Duodenal mucosa (tissue), 2 donors: ENCODE measurements around the gene SGK2.
A peak's percentile ranks its signal among the peaks of the same experiment; 100 is the strongest.

Experiments used
- H3K27ac ChIP-seq: one replicate; pipeline ENCODE4 v1.7.0; 2013; ENCODE audit warnings: low read depth, low read length
- H3K27me3 ChIP-seq, 2 donors: one replicate each; pipeline ENCODE4 v1.7.0; 2013; ENCODE audit warnings: low read length in 2 of 2, control low read depth in 1 of 2; ENCODE audit not compliant: insufficient read depth in 2 of 2, control insufficient read depth in 1 of 2
- H3K36me3 ChIP-seq, 2 donors: one replicate each; pipeline ENCODE4 v1.7.0; 2013; ENCODE audit warnings: low read length in 2 of 2, control low read depth in 1 of 2; ENCODE audit not compliant: insufficient read depth in 2 of 2, control insufficient read depth in 1 of 2
- H3K4me1 ChIP-seq, 2 donors: one replicate each; pipeline ENCODE4 v1.7.0; 2013; ENCODE audit warnings: low read length in 2 of 2, control low read depth in 1 of 2; ENCODE audit not compliant: insufficient read depth in 2 of 2, control insufficient read depth in 1 of 2
- H3K4me3 ChIP-seq, 2 donors: one replicate each; pipeline ENCODE4 v1.7.0; 2013; ENCODE audit warnings: low read length in 2 of 2, low read depth in 1 of 2
- H3K9ac ChIP-seq, 2 donors: one replicate each; pipeline ENCODE4 v1.7.0; 2013; ENCODE audit warnings: low read length in 2 of 2, low read depth in 1 of 2
- H3K9me3 ChIP-seq, 2 donors: one replicate each; pipeline ENCODE4 v1.7.0; 2013; ENCODE audit warnings: low read length in 2 of 2, control low read depth in 1 of 2; ENCODE audit not compliant: control insufficient read depth in 1 of 2

The SGK2 gene

GRCh38 chr20:43542674-43543073 is 16.2 kb upstream of the SGK2 start:
- Histone ChIP-seq H3K27me3 (no peaks in the 10 kb centered on the region), H3K27ac (no peak overlapping the region), H3K9ac (no peak overlapping the region), H3K9me3 (no peaks in the 10 kb centered on the region), H3K36me3 (peaks cover 0 to 6% of the 10 kb centered on the region in 2 donors), H3K4me1 (peaks cover 0 to 4% of the 10 kb centered on the region in 2 donors), H3K4me3 (no peak overlapping the region)

- no peak overlapping the region for H3K9ac ChIP-seq
Observed at GRCh38 chr20:43543138-43543537, 15.7 kb upstream of the SGK2 start.

GRCh38 chr20:43544501-43544900 is 14.3 kb upstream of the SGK2 start:
- H3K27ac ChIP-seq, result no peak overlapping the region
- no peak overlapping the region for H3K9ac ChIP-seq
- peaks cover 0 to 6% of the 10 kb centered on the region in 2 donors for H3K36me3 ChIP-seq
- peaks cover 4 to 5% of the 10 kb centered on the region in 2 donors for H3K4me1 ChIP-seq
- no peaks in the 10 kb centered on the region for H3K27me3 ChIP-seq
- no peaks in the 10 kb centered on the region for H3K9me3 ChIP-seq
- H3K4me3 ChIP-seq, result no peak overlapping the region

More at GRCh38 chr20:43543138-43543537, 15.7 kb upstream of the SGK2 start:
- Histone ChIP-seq H3K27ac (no peak overlapping the region), H3K4me1 (peaks cover 0 to 4% of the 10 kb centered on the region in 2 donors), H3K9me3 (no peaks in the 10 kb centered on the region), H3K4me3 (no peak overlapping the region), H3K36me3 (peaks cover 0 to 6% of the 10 kb centered on the region in 2 donors), H3K27me3 (no peaks in the 10 kb centered on the region)

- no peaks in the 10 kb centered on the region for H3K9me3 ChIP-seq
- no peak overlapping the region for H3K27ac ChIP-seq
- no peak overlapping the region for H3K4me3 ChIP-seq
- no peaks in the 10 kb centered on the region for H3K27me3 ChIP-seq
- H3K9ac ChIP-seq, result no peak overlapping the region
- H3K4me1 ChIP-seq, result peaks cover 18 to 19% of the 10 kb centered on the region in 2 donors
- no peaks in the 10 kb centered on the region for H3K36me3 ChIP-seq
Observed at GRCh38 chr20:43545837-43546578, 12.8 kb upstream of the SGK2 start.

DNA sequence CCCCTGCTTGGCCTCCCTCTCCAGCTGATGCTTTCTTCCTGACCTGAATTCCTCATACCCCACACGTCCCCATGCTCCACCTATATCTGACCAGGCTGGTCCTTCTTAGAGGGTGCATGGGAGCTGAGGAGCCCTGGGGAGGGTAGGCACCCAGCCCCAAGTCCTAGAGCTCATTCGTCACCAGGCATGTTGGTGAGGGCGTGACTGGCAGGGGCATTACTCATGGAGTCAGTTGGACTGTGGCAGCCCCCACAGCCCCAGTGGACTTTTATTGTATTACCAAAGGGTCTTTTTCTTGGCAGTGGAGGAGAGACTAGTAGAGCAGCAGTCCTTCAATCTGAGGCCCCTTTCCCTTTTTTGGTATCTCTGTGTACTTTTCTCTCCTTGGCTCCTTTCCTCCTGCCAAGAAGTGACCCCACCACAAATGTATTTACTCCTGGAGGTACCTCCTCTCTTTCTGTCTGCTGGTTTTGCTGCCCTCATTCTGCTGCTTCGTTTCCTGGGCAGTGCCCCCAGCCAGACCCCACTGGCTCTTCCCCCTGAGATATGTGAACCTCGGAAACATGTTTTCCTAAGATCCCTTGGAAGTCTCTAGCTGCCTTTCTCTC is 10.4 kb upstream of the SGK2 start:
- no peaks in the 10 kb centered on the region for H3K27me3 ChIP-seq
- H3K9me3 ChIP-seq, result no peaks in the 10 kb centered on the region
- H3K9ac ChIP-seq, result no peak overlapping the region
- H3K4me1 ChIP-seq, result peaks cover 19 to 26% of the 10 kb centered on the region in 2 donors
- H3K27ac ChIP-seq, result no peak overlapping the region
- no peak overlapping the region for H3K4me3 ChIP-seq
- H3K36me3 ChIP-seq, result no peaks in the 10 kb centered on the region

DNA sequence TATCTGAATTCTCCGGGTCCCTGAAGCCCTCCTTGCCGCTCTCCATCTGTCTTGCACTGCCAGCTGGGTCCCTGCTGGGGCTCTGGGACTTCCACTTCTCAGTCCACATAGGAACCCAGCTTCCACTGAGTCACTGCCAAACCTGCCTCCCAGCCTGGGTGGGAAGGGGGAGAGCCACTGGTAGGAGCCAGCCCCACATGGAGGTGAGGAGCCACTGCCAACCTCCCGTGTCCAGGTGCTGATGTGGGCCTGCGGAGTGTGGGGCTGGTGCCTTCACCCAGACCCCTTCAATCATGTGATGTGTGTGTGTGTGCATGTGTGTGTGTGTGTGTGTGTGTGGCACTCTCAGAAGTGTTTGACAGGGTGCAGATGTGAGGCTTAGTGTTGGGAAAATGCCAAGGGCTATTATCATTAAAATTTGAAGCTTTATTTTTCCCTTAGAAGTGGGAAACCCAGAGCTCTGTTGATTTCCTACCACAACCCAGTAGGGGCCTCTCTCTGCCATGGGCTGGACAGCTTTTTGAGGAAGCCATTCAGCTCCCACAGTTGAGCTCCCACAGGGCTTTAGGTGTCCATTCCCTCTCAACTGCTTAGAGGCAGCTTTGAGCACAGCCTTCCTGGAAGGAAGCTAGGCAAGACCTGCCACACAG is 9.3 kb upstream of the SGK2 start:
- H3K27ac ChIP-seq, result no peak overlapping the region
- H3K27me3 ChIP-seq, result no peaks in the 10 kb centered on the region
- no peaks in the 10 kb centered on the region for H3K36me3 ChIP-seq
- H3K9ac ChIP-seq, result no peak overlapping the region
- no peaks in the 10 kb centered on the region for H3K9me3 ChIP-seq
- H3K4me1 ChIP-seq, result peaks cover 19 to 26% of the 10 kb centered on the region in 2 donors
- H3K4me3 ChIP-seq, result no peak overlapping the region

- no peaks in the 10 kb centered on the region for H3K27me3 ChIP-seq
- H3K4me3 ChIP-seq, result no peak overlapping the region
- no peaks in the 10 kb centered on the region for H3K36me3 ChIP-seq
- no peaks in the 10 kb centered on the region for H3K9me3 ChIP-seq
- H3K27ac ChIP-seq, result peak overlapping the region; percentile 17
- H3K4me1 ChIP-seq, result peaks cover 19 to 29% of the 10 kb centered on the region in 2 donors
- H3K9ac ChIP-seq, result no peak overlapping the region
Observed at GRCh38 chr20:43550456-43550855, 8.4 kb upstream of the SGK2 start.

DNA sequence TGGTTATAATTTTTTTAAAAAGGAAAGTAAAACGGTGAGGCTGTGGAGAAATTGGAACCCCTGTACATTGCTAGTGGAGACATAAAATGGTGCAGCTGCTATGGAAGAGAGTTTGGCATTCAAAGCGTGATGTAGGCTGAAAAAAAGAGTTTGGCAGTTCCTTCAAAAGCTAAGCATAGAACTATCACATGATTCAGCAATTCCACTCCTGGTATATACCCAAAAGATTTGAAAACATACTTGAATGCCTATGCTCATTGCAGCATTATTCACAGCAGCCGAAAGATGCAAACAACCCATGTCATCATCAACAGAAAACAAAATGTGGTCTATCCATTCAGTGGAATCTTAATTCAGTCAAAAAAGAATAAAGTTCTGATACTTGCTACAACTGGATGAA is 4.5 kb upstream of the SGK2 start:
- H3K9me3 ChIP-seq, result no peaks in the 10 kb centered on the region
- no peaks in the 10 kb centered on the region for H3K27me3 ChIP-seq
- no peaks in the 10 kb centered on the region for H3K36me3 ChIP-seq
- H3K4me3 ChIP-seq, result no peak overlapping the region
- no peak overlapping the region for H3K9ac ChIP-seq
- peaks cover 36 to 50% of the 10 kb centered on the region in 2 donors for H3K4me1 ChIP-seq
- no peak overlapping the region for H3K27ac ChIP-seq

- peak overlapping the region; percentile 70 to 74 for H3K4me3 ChIP-seq
- H3K9ac ChIP-seq, result peak overlapping the region; percentile 53 to 59
Observed at GRCh38 chr20:43559147-43559987, 540 bp downstream of the SGK2 start.

More at GRCh38 chr20:43559147-43559987, 540 bp downstream of the SGK2 start:
- Histone ChIP-seq H3K9me3 (no peaks in the 10 kb centered on the region), H3K27me3 (no peaks in the 10 kb centered on the region), H3K27ac (peak overlapping the region; percentile 84), H3K4me1 (peaks cover 24 to 28% of the 10 kb centered on the region in 2 donors), H3K36me3 (peaks cover 0 to 6% of the 10 kb centered on the region in 2 donors)
